ENCODE results near the gene CAVIN1.
"Not testable (repeated sequence)": the region's sequence is repeated elsewhere in the genome, so short reads cannot be mapped to it uniquely, and the experiment has no call there.

The CAVIN1 gene

DNA sequence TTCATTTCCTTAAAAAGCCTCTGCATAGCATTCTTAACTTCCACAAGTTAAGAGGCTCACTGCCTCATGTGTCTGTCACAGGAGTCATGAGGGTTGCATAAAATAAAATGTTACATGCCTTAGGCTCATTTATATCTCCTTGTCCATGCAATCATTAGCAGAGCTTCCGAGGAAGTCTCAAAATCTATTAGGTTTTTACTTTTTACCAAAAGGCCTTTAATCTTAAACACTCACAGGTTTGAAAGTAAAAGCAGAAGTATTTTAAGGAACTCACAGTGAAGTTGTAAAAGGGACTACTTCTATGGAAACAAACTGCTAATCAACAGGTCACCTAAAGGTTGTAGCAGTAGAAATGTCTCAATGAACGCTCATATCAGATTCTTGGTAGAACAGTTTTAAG lies 30.4 kb upstream of the CAVIN1 start:
- Histone ChIP-seq H4K20me1 (ENCODE audit: control insufficient read depth, insufficient read depth, low read depth, low read length) (peaks cover 3% of the 10 kb centered on the region; the same call in 1 of the 2 replicates), H3K9me2 (replicated peaks; ENCODE audit: control insufficient read depth, low read length) (no peaks in the 10 kb centered on the region), H3F3A (ENCODE audit: control insufficient read depth, insufficient read depth) (peaks cover 21% of the 10 kb centered on the region), H3K9me3 (ENCODE audit: control insufficient read depth, insufficient read depth, low read length) (no peaks in the 10 kb centered on the region), H3K27me3 (ENCODE audit: control insufficient read depth, low read length) (peaks cover 53% of the 10 kb centered on the region), H3K4me2 (ENCODE audit: low read length) (no peak overlapping the region), H3K79me2 (ENCODE audit: control insufficient read depth, low read length) (no peaks in the 10 kb centered on the region), H3K27ac (ENCODE audit: low read depth, low read length) (no peak overlapping the region), H3K36me3 (ENCODE audit: control insufficient read depth, low read length) (no peaks in the 10 kb centered on the region), H3K4me3 (ENCODE audit: low read length) (no peak overlapping the region), H3K4me1 (ENCODE audit: control insufficient read depth, low read length) (peaks cover 26% of the 10 kb centered on the region)
- TF ChIP-seq, protein P1, sequence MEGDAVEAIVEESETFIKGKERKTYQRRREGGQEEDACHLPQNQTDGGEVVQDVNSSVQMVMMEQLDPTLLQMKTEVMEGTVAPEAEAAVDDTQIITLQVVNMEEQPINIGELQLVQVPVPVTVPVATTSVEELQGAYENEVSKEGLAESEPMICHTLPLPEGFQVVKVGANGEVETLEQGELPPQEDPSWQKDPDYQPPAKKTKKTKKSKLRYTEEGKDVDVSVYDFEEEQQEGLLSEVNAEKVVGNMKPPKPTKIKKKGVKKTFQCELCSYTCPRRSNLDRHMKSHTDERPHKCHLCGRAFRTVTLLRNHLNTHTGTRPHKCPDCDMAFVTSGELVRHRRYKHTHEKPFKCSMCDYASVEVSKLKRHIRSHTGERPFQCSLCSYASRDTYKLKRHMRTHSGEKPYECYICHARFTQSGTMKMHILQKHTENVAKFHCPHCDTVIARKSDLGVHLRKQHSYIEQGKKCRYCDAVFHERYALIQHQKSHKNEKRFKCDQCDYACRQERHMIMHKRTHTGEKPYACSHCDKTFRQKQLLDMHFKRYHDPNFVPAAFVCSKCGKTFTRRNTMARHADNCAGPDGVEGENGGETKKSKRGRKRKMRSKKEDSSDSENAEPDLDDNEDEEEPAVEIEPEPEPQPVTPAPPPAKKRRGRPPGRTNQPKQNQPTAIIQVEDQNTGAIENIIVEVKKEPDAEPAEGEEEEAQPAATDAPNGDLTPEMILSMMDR (IDR thresholded peaks at IDR 0.05; ENCODE audit: low read depth, low read length, poor library complexity, severe bottlenecking): no peak
- no peak for TF ChIP-seq EZH2phosphoT487 (IDR thresholded peaks at IDR 0.05; ENCODE audit: borderline replicate concordance, low read length)

DNA sequence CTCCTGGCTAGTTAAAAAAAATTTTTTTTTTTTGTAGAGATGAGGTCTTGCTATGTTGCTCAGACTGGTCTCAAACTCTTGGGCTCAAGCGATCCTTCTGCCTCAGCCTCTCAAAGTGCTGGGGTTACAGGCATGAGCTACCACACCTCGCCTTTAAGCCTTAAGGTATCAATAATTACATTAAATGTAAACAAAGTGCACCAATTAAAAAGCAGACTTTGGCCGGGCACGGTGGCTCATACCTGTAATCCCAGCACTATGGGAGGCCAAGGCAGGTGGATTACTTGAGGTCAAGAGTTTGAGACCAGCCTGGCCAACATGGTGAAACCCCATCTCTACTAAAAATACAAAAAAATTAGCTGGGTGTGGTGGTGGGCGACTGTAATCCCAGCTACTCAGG lies 28.2 kb upstream of the CAVIN1 start:
- not testable (repeated sequence) for H3F3A ChIP-seq (ENCODE audit: control insufficient read depth, insufficient read depth); H3K27ac ChIP-seq (ENCODE audit: low read depth, low read length); H4K20me1 ChIP-seq (ENCODE audit: control insufficient read depth, insufficient read depth, low read depth, low read length); H3K4me2 ChIP-seq (ENCODE audit: low read length); H3K4me3 ChIP-seq (ENCODE audit: low read length); H3K36me3 ChIP-seq (ENCODE audit: control insufficient read depth, low read length); H3K9me2 ChIP-seq (replicated peaks; ENCODE audit: control insufficient read depth, low read length); H3K9me3 ChIP-seq (ENCODE audit: control insufficient read depth, insufficient read depth, low read length); H3K4me1 ChIP-seq (ENCODE audit: control insufficient read depth, low read length); H3K79me2 ChIP-seq (ENCODE audit: control insufficient read depth, low read length)
- H3K27me3 ChIP-seq (ENCODE audit: control insufficient read depth, low read length): peaks cover 43% of the 10 kb centered on the region

DNA sequence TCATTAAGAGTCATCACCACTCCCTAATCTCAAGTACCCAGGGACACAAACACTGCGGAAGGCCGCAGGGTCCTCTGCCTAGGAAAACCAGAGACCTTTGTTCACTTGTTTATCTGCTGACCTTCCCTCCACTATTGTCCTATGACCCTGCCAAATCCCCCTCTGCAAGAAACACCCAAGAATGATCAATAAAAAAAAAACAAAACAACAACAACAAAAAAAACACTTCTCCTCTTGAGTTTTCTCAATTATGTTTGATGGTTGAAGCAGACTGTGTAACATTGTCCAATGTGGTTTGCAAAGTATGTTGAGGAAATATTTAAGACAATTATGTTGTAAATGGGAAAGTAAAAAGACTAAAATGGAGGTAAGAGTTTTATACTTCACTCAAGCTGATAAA lies 26.8 kb upstream of the CAVIN1 start:
- H3K79me2 ChIP-seq (ENCODE audit: control insufficient read depth, low read length); H4K20me1 ChIP-seq (ENCODE audit: control insufficient read depth, insufficient read depth, low read depth, low read length); H3K4me2 ChIP-seq (ENCODE audit: low read length); H3K4me3 ChIP-seq (ENCODE audit: low read length); H3K9me3 ChIP-seq (ENCODE audit: control insufficient read depth, insufficient read depth, low read length); H3K4me1 ChIP-seq (ENCODE audit: control insufficient read depth, low read length); H3F3A ChIP-seq (ENCODE audit: control insufficient read depth, insufficient read depth); H3K36me3 ChIP-seq (ENCODE audit: control insufficient read depth, low read length); H3K27ac ChIP-seq (ENCODE audit: low read depth, low read length); H3K9me2 ChIP-seq (replicated peaks; ENCODE audit: control insufficient read depth, low read length): not testable (repeated sequence)
- peaks cover 33% of the 10 kb centered on the region for H3K27me3 ChIP-seq (ENCODE audit: control insufficient read depth, low read length)

DNA sequence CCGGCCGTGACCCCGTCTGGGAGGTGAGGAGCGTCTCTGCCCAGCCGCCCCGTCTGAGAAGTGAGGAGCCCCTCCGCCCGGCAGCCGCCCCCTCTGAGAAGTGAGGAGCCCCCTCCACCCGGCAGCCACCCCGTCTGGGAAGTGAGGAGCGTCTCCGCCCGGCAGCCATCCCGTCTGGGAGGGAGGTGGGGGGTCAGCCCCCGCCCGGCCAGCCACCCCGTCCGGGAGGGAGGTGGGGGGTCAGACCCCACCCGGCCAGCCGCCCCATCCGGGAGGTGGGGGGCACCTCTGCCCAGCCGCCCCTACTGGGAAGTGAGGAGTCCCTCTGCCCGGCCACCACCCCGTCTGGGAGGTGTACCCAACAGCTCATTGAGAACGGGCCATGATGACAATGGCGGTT lies 26.1 kb upstream of the CAVIN1 start:
- H3K4me1 ChIP-seq (ENCODE audit: control insufficient read depth, low read length); H4K20me1 ChIP-seq (ENCODE audit: control insufficient read depth, insufficient read depth, low read depth, low read length); H3K36me3 ChIP-seq (ENCODE audit: control insufficient read depth, low read length); H3K9me2 ChIP-seq (replicated peaks; ENCODE audit: control insufficient read depth, low read length); H3K27ac ChIP-seq (ENCODE audit: low read depth, low read length); H3K9me3 ChIP-seq (ENCODE audit: control insufficient read depth, insufficient read depth, low read length); H3K4me2 ChIP-seq (ENCODE audit: low read length); H3F3A ChIP-seq (ENCODE audit: control insufficient read depth, insufficient read depth); H3K4me3 ChIP-seq (ENCODE audit: low read length); H3K79me2 ChIP-seq (ENCODE audit: control insufficient read depth, low read length): not testable (repeated sequence)
- H3K27me3 ChIP-seq (ENCODE audit: control insufficient read depth, low read length): peaks cover 26% of the 10 kb centered on the region

DNA sequence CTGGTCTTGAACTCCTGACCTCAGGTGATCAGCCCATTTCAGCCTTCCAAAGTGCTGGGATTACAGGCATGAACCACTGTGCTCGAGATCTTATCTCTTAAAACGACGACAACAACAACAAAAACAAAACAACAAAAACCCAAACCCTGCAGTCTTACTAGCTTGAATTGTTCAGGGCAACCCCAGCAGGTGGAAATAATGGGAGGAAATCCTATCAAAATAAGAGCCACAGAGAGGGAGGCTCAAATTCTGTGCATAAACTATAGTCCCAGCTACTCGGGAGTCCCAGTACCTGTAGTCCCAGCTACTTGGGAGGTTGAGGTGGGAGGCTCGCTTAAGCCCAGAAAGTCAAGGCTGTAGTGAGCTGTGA lies 19.1 kb upstream of the CAVIN1 start:
- Histone ChIP-seq H3F3A (ENCODE audit: control insufficient read depth, insufficient read depth) (no peaks in the 10 kb centered on the region), H3K36me3 (ENCODE audit: control insufficient read depth, low read length) (no peaks in the 10 kb centered on the region), H3K9me2 (replicated peaks; ENCODE audit: control insufficient read depth, low read length) (no peaks in the 10 kb centered on the region), H4K20me1 (ENCODE audit: control insufficient read depth, insufficient read depth, low read depth, low read length) (no peaks in the 10 kb centered on the region; the same call in 1 of the 2 replicates), H3K27me3 (ENCODE audit: control insufficient read depth, low read length) (peaks cover 35% of the 10 kb centered on the region), H3K4me3 (ENCODE audit: low read length) (no peak overlapping the region), H3K4me1 (ENCODE audit: control insufficient read depth, low read length) (peaks cover 4% of the 10 kb centered on the region), H3K79me2 (ENCODE audit: control insufficient read depth, low read length) (no peaks in the 10 kb centered on the region), H3K27ac (ENCODE audit: low read depth, low read length) (no peak overlapping the region), H3K9me3 (ENCODE audit: control insufficient read depth, insufficient read depth, low read length) (no peaks in the 10 kb centered on the region), H3K4me2 (ENCODE audit: low read length) (no peak overlapping the region)
- TF ChIP-seq EZH2phosphoT487 (IDR thresholded peaks at IDR 0.05; ENCODE audit: borderline replicate concordance, low read length): no peak
- TF ChIP-seq, protein P1 (IDR thresholded peaks at IDR 0.05; ENCODE audit: low read depth, low read length, poor library complexity, severe bottlenecking): no peak
